Astrocyte of the cerebellum (primary cell): ENCODE measurements around the gene GPRIN1.
"Not testable (repeated sequence)": the region's sequence is repeated elsewhere in the genome, so short reads cannot be mapped to it uniquely, and the experiment has no call there.

Experiments
- DNase-seq: peaks from one replicate; pipeline ENCODE4 v3.0.0-alpha.2; 2011; ENCODE audit warnings: low read depth
- H3K4me3 ChIP-seq: 2 replicates; pipeline ENCODE4 v1.5.1; 2011; ENCODE audit warnings: mild to moderate bottlenecking, low read depth, low read length, moderate library complexity
- CTCF ChIP-seq: IDR thresholded peaks from 2 replicates; pipeline ENCODE4 v1.5.1; 2012; ENCODE audit warnings: low read length, low read depth, moderate library complexity, mild to moderate bottlenecking; ENCODE audit errors: missing control alignments
- in situ Hi-C: cut with HindIII; loops from 2 replicates; pipeline ENCODE4 v1.10.0; 2017; ENCODE audit warnings: low sequenced_read_pairs

The GPRIN1 gene

GRCh38 chr5:176553260-176554085 is 56.5 kb downstream of the GPRIN1 start:
- TF ChIP-seq CTCF = no peak
- in situ Hi-C loops = no loop called here
- H3K4me3 ChIP-seq = no peak overlapping the region
- no peak for DNase-seq

- in situ Hi-C loops = no loop called here
- no peak overlapping the region for H3K4me3 ChIP-seq
- TF ChIP-seq CTCF = no peak
- no peak for DNase-seq
These were observed 57.6 kb downstream of the GPRIN1 start for GRCh38 chr5:176552332-176552869.

- DNase-seq = not testable (repeated sequence)
These were observed 59.0 kb downstream of the GPRIN1 start for GRCh38 chr5:176550937-176551336.

GRCh38 chr5:176550275-176550831 is 59.6 kb downstream of the GPRIN1 start:
- no peak for DNase-seq
- in situ Hi-C loops = no loop called here
- H3K4me3 ChIP-seq = no peak overlapping the region
- TF ChIP-seq CTCF = no peak

More at GRCh38 chr5:176550937-176551336, 59.0 kb downstream of the GPRIN1 start:
- in situ Hi-C loops, H3K4me3 ChIP-seq: not testable (repeated sequence)

- in situ Hi-C loops = no loop called here
- DNase-seq = no peak
- no peak for TF ChIP-seq CTCF
- no peak overlapping the region for H3K4me3 ChIP-seq
These were observed 60.1 kb downstream of the GPRIN1 start for GRCh38 chr5:176549871-176550270.

- in situ Hi-C loops = no loop called here
- H3K4me3 ChIP-seq = no peak within 1 kb of the TSS
- no peak for DNase-seq
- TF ChIP-seq CTCF = no peak
These were observed 61.0 kb downstream of the GPRIN1 start, which contains the start of gene CDHR2 for GRCh38 chr5:176548967-176549444. Gene CDHR2 (plus strand): TSS chr5:176549342. CDS start chr5:176565353, 16,011 bp downstream.

- no peak for TF ChIP-seq CTCF
- in situ Hi-C loops = no loop called here
- DNase-seq = no peak
These were observed 62.2 kb downstream of the GPRIN1 start for GRCh38 chr5:176547802-176548201.

More at GRCh38 chr5:176547802-176548201, 62.2 kb downstream of the GPRIN1 start:
- H3K4me3 ChIP-seq = no peak overlapping the region
